Mesendoderm (in vitro differentiated cells): ENCODE measurements around the gene CRYBA2.

Source experiments
- DNase-seq: peaks from one replicate; pipeline ENCODE4 v3.0.0; 2013
- H2AK5ac ChIP-seq: 2 replicates; pipeline ENCODE4 v1.6.1; 2013; ENCODE audit warnings: low read length, inconsistent platforms
- H2BK120ac ChIP-seq: 2 replicates; pipeline ENCODE4 v1.6.1; 2013; ENCODE audit warnings: low read depth, mild to moderate bottlenecking, low read length, moderate library complexity, mixed read lengths
- H2BK15ac ChIP-seq: replicated peaks from 2 replicates; pipeline ENCODE4 v1.6.1; 2013; ENCODE audit warnings: low read depth, mild to moderate bottlenecking, moderate library complexity
- H2BK5ac ChIP-seq: 2 replicates; pipeline ENCODE4 v1.6.1; 2013; ENCODE audit warnings: low read length, inconsistent platforms
- H3K18ac ChIP-seq: 2 replicates; pipeline ENCODE4 v1.6.1; 2013; ENCODE audit warnings: mild to moderate bottlenecking, low read length, mixed read lengths
- H3K23ac ChIP-seq: one replicate; pipeline ENCODE4 v1.6.1; 2013; ENCODE audit warnings: low read length
- H3K27ac ChIP-seq: 2 replicates; pipeline ENCODE4 v1.5.1; 2013; ENCODE audit warnings: low read depth, mild to moderate bottlenecking, inconsistent platforms, low read length, moderate library complexity
- H3K27me3 ChIP-seq: 2 replicates; pipeline ENCODE4 v1.6.1; 2013; ENCODE audit warnings: low read length, control low read depth, mild to moderate bottlenecking, inconsistent platforms; ENCODE audit not compliant: insufficient read depth, poor library complexity
- H3K36me3 ChIP-seq: 2 replicates; pipeline ENCODE4 v1.6.1; 2013; ENCODE audit warnings: low read length, inconsistent platforms; ENCODE audit not compliant: control insufficient read depth, insufficient read depth
- H3K4ac ChIP-seq: one replicate; pipeline ENCODE4 v1.6.1; 2013; ENCODE audit warnings: low read depth, mild to moderate bottlenecking, low read length, moderate library complexity
- H3K4me1 ChIP-seq: 2 replicates; pipeline ENCODE4 v1.6.1; 2013; ENCODE audit warnings: low read depth, low read length, inconsistent platforms; ENCODE audit not compliant: control insufficient read depth
- H3K4me2 ChIP-seq: 2 replicates; pipeline ENCODE4 v1.6.1; 2013; ENCODE audit warnings: low read length
- H3K4me3 ChIP-seq: 2 replicates; pipeline ENCODE4 v1.5.1; 2013; ENCODE audit warnings: mild to moderate bottlenecking, low read length
- H3K56ac ChIP-seq: one replicate; pipeline ENCODE4 v1.6.1; 2013; ENCODE audit warnings: low read length
- H3K79me1 ChIP-seq: 2 replicates; pipeline ENCODE4 v1.6.1; 2013; ENCODE audit warnings: low read length, inconsistent platforms
- H3K79me2 ChIP-seq: 2 replicates; pipeline ENCODE4 v1.6.1; 2013; ENCODE audit warnings: mild to moderate bottlenecking, low read length; ENCODE audit not compliant: control insufficient read depth, insufficient read depth
- H3K9ac ChIP-seq: 2 replicates; pipeline ENCODE4 v1.6.1; 2013; ENCODE audit warnings: low read length, inconsistent platforms
- H4K5ac ChIP-seq: one replicate; pipeline ENCODE4 v1.6.1; 2013; ENCODE audit warnings: low read length
- H4K8ac ChIP-seq: one replicate; pipeline ENCODE4 v1.6.1; 2013; ENCODE audit warnings: low read depth, mild to moderate bottlenecking, control low read depth, low read length, moderate library complexity
- WGBS: extraction: QIAGEN DNeasy Blood & Tissue Kit; methylation state at CpG from one replicate; pipeline ENCODE4 v1.1.7; 2013; ENCODE audit warnings: low lambda C conversion rate, missing lambda C conversion rate; ENCODE audit not compliant: insufficient coverage; ENCODE audit errors: extremely low coverage; 5-methylcytosine and 5-hydroxymethylcytosine counted together

Gene CRYBA2

GRCh38 chr2:219003267-219003634 is 10.0 kb upstream of the CRYBA2 start:
- no peak overlapping the region for H2BK15ac ChIP-seq
- no peaks in the 10 kb centered on the region for H3K79me2 ChIP-seq
- H3K79me1 ChIP-seq: no peaks in the 10 kb centered on the region
- no CpG with 5 or more reads among the region's 20 CpGs for WGBS
- H3K23ac ChIP-seq: no peak overlapping the region
- H3K36me3 ChIP-seq: no peaks in the 10 kb centered on the region
- H3K4me2 ChIP-seq: no peak overlapping the region
- no peak overlapping the region for H3K9ac ChIP-seq
- H3K4me3 ChIP-seq: no peak overlapping the region
- no peak overlapping the region for H4K5ac ChIP-seq
- DNase-seq: no peak
- H3K27me3 ChIP-seq: peaks cover 3% of the 10 kb centered on the region
- peaks cover 20% of the 10 kb centered on the region for H3K4me1 ChIP-seq
- no peak overlapping the region for H2AK5ac ChIP-seq
- H4K8ac ChIP-seq: no peak overlapping the region
- H3K56ac ChIP-seq: no peak overlapping the region
- no peak overlapping the region for H2BK5ac ChIP-seq
- no peak overlapping the region for H3K27ac ChIP-seq
- no peak overlapping the region for H2BK120ac ChIP-seq
- H3K18ac ChIP-seq: no peak overlapping the region
- H3K4ac ChIP-seq: no peak overlapping the region

- no peak overlapping the region for H3K4ac ChIP-seq
- H3K18ac ChIP-seq: no peak overlapping the region
- H4K5ac ChIP-seq: no peak overlapping the region
- H3K79me1 ChIP-seq: no peaks in the 10 kb centered on the region
- H3K36me3 ChIP-seq: no peaks in the 10 kb centered on the region
- H3K9ac ChIP-seq: peak overlapping the region; percentile 59
- no peak overlapping the region for H2BK15ac ChIP-seq
- peak overlapping the region; percentile 30 for H3K23ac ChIP-seq
- peak overlapping the region; percentile 81 for H3K4me2 ChIP-seq
- no peak overlapping the region for H3K27ac ChIP-seq
- H3K27me3 ChIP-seq: peaks cover 3% of the 10 kb centered on the region
- H3K4me1 ChIP-seq: peaks cover 25% of the 10 kb centered on the region
- no peak overlapping the region for H2AK5ac ChIP-seq
- no peak overlapping the region for H2BK5ac ChIP-seq
- peak; percentile 87 for DNase-seq
- H3K56ac ChIP-seq: peak overlapping the region; percentile 75
- no CpG with 5 or more reads among the region's 72 CpGs for WGBS
- H4K8ac ChIP-seq: no peak overlapping the region
- no peaks in the 10 kb centered on the region for H3K79me2 ChIP-seq
- no peak overlapping the region for H3K4me3 ChIP-seq
- H2BK120ac ChIP-seq: no peak overlapping the region
These were observed 9.4 kb upstream of the CRYBA2 start for GRCh38 chr2:219002395-219003266.

GRCh38 chr2:219001577-219002394 is 8.6 kb upstream of the CRYBA2 start:
- no peak overlapping the region for H2BK15ac ChIP-seq
- peak overlapping the region; percentile 21 for H2BK120ac ChIP-seq
- no peak overlapping the region for H2BK5ac ChIP-seq
- H3K9ac ChIP-seq: peak overlapping the region; percentile 36
- H4K8ac ChIP-seq: no peak overlapping the region
- no peak overlapping the region for H2AK5ac ChIP-seq
- peaks cover 3% of the 10 kb centered on the region for H3K27me3 ChIP-seq
- peak overlapping the region; percentile 34 for H3K18ac ChIP-seq
- no peaks in the 10 kb centered on the region for H3K36me3 ChIP-seq
- no peaks in the 10 kb centered on the region for H3K79me2 ChIP-seq
- no peak overlapping the region for H3K4me3 ChIP-seq
- peak; percentile 56 for DNase-seq
- H4K5ac ChIP-seq: no peak overlapping the region
- no peak overlapping the region for H3K4ac ChIP-seq
- H3K4me1 ChIP-seq: peaks cover 31% of the 10 kb centered on the region
- H3K27ac ChIP-seq: peak overlapping the region; percentile 87
- peak overlapping the region; percentile 71 for H3K56ac ChIP-seq
- H3K79me1 ChIP-seq: no peaks in the 10 kb centered on the region
- H3K23ac ChIP-seq: no peak overlapping the region
- peak overlapping the region; percentile 34 for H3K4me2 ChIP-seq
- no CpG with 5 or more reads among the region's 70 CpGs for WGBS

- Histone ChIP-seq H3K36me3 (no peaks in the 10 kb centered on the region), H3K23ac (peak overlapping the region; percentile 11), H3K27ac (peak overlapping the region; percentile 87), H3K4me2 (no peak overlapping the region), H4K8ac (no peak overlapping the region), H2BK5ac (peak overlapping the region; percentile 2), H3K79me2 (no peaks in the 10 kb centered on the region), H3K4me1 (peaks cover 35% of the 10 kb centered on the region), H4K5ac (no peak overlapping the region), H3K9ac (peak overlapping the region; percentile 28), H2BK120ac (peak overlapping the region; percentile 21), H3K4me3 (no peak overlapping the region), H3K27me3 (peaks cover 3% of the 10 kb centered on the region), H3K18ac (peak overlapping the region; percentile 34), H2BK15ac (no peak overlapping the region), H3K4ac (peak overlapping the region; percentile 93), H3K79me1 (no peaks in the 10 kb centered on the region), H2AK5ac (peak overlapping the region; percentile 35), H3K56ac (peak overlapping the region; percentile 90)
- peak; percentile 32 for DNase-seq
- no CpG with 5 or more reads among the region's 26 CpGs for WGBS
These were observed 7.9 kb upstream of the CRYBA2 start for GRCh38 chr2:219001100-219001576.

GRCh38 chr2:219000569-219000960 is 7.3 kb upstream of the CRYBA2 start:
- Histone ChIP-seq H3K4me3 (no peak overlapping the region), H4K8ac (no peak overlapping the region), H3K23ac (peak overlapping the region; percentile 11), H3K4ac (peak overlapping the region; percentile 93), H3K9ac (peak overlapping the region; percentile 28), H3K56ac (peak overlapping the region; percentile 90), H3K36me3 (no peaks in the 10 kb centered on the region), H3K79me2 (no peaks in the 10 kb centered on the region), H4K5ac (no peak overlapping the region), H3K79me1 (no peaks in the 10 kb centered on the region), H3K18ac (peak overlapping the region; percentile 34), H3K27me3 (peaks cover 5% of the 10 kb centered on the region), H3K4me1 (peaks cover 35% of the 10 kb centered on the region), H3K4me2 (peak overlapping the region; percentile 30), H3K27ac (peak overlapping the region; percentile 87), H2BK15ac (no peak overlapping the region), H2BK5ac (peak overlapping the region; percentile 100), H2AK5ac (peak overlapping the region; percentile 71), H2BK120ac (peak overlapping the region; percentile 16)
- WGBS: no CpG with 5 or more reads among the region's 8 CpGs
- DNase-seq: no peak
